HepG2 (cell line): ENCODE data around the gene CYB5B. TPM values are rescaled to one million over a fixed set of nuclear protein-coding genes. Genes with fewer than 3 reads are reported as not detected.

Experiments
- CCAR2 ChIP-seq: fragments of 200-400 bp; formaldehyde crosslinking; optimal IDR thresholded peaks from 2 replicates; pipeline ENCODE3; 2018; ENCODE audit warnings: low read depth, mild to moderate bottlenecking, low read length, moderate library complexity
- FOXA3 ChIP-seq: IDR thresholded peaks from 2 replicates; pipeline ENCODE4 v1.6.1; 2016; ENCODE audit warnings: missing genetic modification reagents, missing compliant biosample characterization
- FOXC1 ChIP-seq: sonication (generic); formaldehyde crosslinking; IDR thresholded peaks from 2 replicates; pipeline ENCODE4 v1.8.0; 2022; ENCODE audit warnings: mild to moderate bottlenecking, missing genetic modification reagents, borderline replicate concordance
- HNRNPLL ChIP-seq: fragments of 200-400 bp; formaldehyde crosslinking; IDR thresholded peaks from 2 replicates; pipeline ENCODE4 v1.6.1; 2017; ENCODE audit warnings: mild to moderate bottlenecking, low read depth, low read length; ENCODE audit not compliant: poor library complexity, severe bottlenecking
- PCBP2 ChIP-seq: fragments of 200-400 bp; formaldehyde crosslinking; optimal IDR thresholded peaks from 2 replicates; pipeline ENCODE3; 2018; ENCODE audit warnings: low read length, low read depth; ENCODE audit not compliant: poor library complexity, severe bottlenecking
- SIX4 ChIP-seq: sonication (generic); formaldehyde crosslinking; IDR thresholded peaks from 2 replicates; pipeline ENCODE4 v1.4.0; 2020; ENCODE audit warnings: missing genetic modification reagents
- SNRNP70 ChIP-seq: fragments of 200-400 bp; formaldehyde crosslinking; IDR thresholded peaks from 2 replicates; pipeline ENCODE4 v1.6.1; 2017; ENCODE audit warnings: mild to moderate bottlenecking, low read depth, low read length, moderate library complexity
- TARDBP ChIP-seq: sonication (generic); formaldehyde crosslinking; IDR thresholded peaks from 2 replicates; pipeline ENCODE4 v1.8.0; 2022; ENCODE audit warnings: mild to moderate bottlenecking, missing genetic modification reagents
- TEF ChIP-seq: sonication (generic); formaldehyde crosslinking; IDR thresholded peaks from 2 replicates; pipeline ENCODE4 v1.5.0; 2020; ENCODE audit warnings: missing genetic modification reagents
- TRIM22 ChIP-seq: fragments of 450-650 bp; IDR thresholded peaks from 2 replicates; pipeline ENCODE4 v1.6.1; 2017
- WIZ ChIP-seq: sonication (generic); formaldehyde crosslinking; IDR thresholded peaks from 2 replicates; pipeline ENCODE4 v1.5.1; 2020; ENCODE audit warnings: mild to moderate bottlenecking, missing genetic modification reagents
- ZNF10 ChIP-seq: sonication (generic); formaldehyde crosslinking; IDR thresholded peaks from 2 replicates; pipeline ENCODE4 v1.4.0; 2020; ENCODE audit warnings: mild to moderate bottlenecking, low read depth, missing genetic modification reagents, borderline replicate concordance
- ZNF180 ChIP-seq: sonication (generic); formaldehyde crosslinking; IDR thresholded peaks from 2 replicates; pipeline ENCODE4 v1.4.0; 2020; ENCODE audit warnings: low read depth, missing genetic modification reagents, borderline replicate concordance
- ZNF205 ChIP-seq: IDR thresholded peaks from 2 replicates; pipeline ENCODE4 v1.6.1; 2018; ENCODE audit warnings: missing biosample characterization, missing genetic modification reagents
- ZNF326 ChIP-seq: sonication (generic); formaldehyde crosslinking; IDR thresholded peaks from 2 replicates; pipeline ENCODE4 v1.4.0; 2020; ENCODE audit warnings: missing genetic modification reagents, borderline replicate concordance
- ZNF329 ChIP-seq: sonication (generic); formaldehyde crosslinking; IDR thresholded peaks from 2 replicates; pipeline ENCODE4 v1.9.0; 2021; ENCODE audit warnings: low read depth, mild to moderate bottlenecking, missing genetic modification reagents
- ZNF414 ChIP-seq: sonication (generic); formaldehyde crosslinking; IDR thresholded peaks from 2 replicates; pipeline ENCODE4 v1.5.0; 2020; ENCODE audit warnings: missing genetic modification reagents
- ZNF441 ChIP-seq: sonication (generic); formaldehyde crosslinking; IDR thresholded peaks from 2 replicates; pipeline ENCODE4 v1.7.0; 2021; ENCODE audit warnings: missing genetic modification reagents, borderline replicate concordance
- ZNF460 ChIP-seq: sonication (generic); formaldehyde crosslinking; IDR thresholded peaks from 2 replicates; pipeline ENCODE4 v1.5.1; 2020; ENCODE audit warnings: missing genetic modification reagents, mild to moderate bottlenecking, borderline replicate concordance
- ZNF572 ChIP-seq: sonication (generic); formaldehyde crosslinking; IDR thresholded peaks from 2 replicates; pipeline ENCODE4 v1.5.1; 2020; ENCODE audit warnings: mild to moderate bottlenecking, missing genetic modification reagents
- ZNF609 ChIP-seq: sonication (generic); formaldehyde crosslinking; IDR thresholded peaks from 2 replicates; pipeline ENCODE4 v1.4.0; 2020; ENCODE audit warnings: mild to moderate bottlenecking, missing genetic modification reagents, borderline replicate concordance
- ZNF773 ChIP-seq: sonication (generic); formaldehyde crosslinking; IDR thresholded peaks from 2 replicates; pipeline ENCODE4 v1.4.0; 2020; ENCODE audit warnings: missing genetic modification reagents, borderline replicate concordance
- ZNF777 ChIP-seq: sonication (generic); formaldehyde crosslinking; IDR thresholded peaks from 2 replicates; pipeline ENCODE4 v1.4.0; 2020; ENCODE audit warnings: missing genetic modification reagents
- polyA plus RNA-seq, 8 experiments: library from polyadenylated mRNA; depleted of rRNA in 3 of 8; stranded (reverse) in 7 of 8; unstranded in 1 of 8; fragments of >200 nt; fragmentation: Illumina TruSeq in 4 of 8; extraction: Trizol in 4 of 8; gene quantifications; 2 replicates each; pipeline versions ENCODE4 v1.2.1 to v1.2.3, GENCODE V29; 2011 to 2016; ENCODE audit warnings: low read depth in 4 of 8, missing spikeins in 1 of 8, mixed read lengths in 1 of 8; ENCODE audit not compliant: insufficient read depth in 1 of 8
- total RNA-seq, 5 experiments: library from RNA; depleted of rRNA; stranded (reverse); fragments of >200 nt; fragmentation: Illumina TruSeq; extraction: Trizol; gene quantifications; 2 replicates each; pipeline ENCODE4 v1.2.3, GENCODE V29; 2016; ENCODE audit warnings: low read depth in 1 of 5

Gene CYB5B
- total and polyA plus RNA-seq, 2 of the 13 experiments (the other 11 are each of a cell fraction or from before 2014, with no cell fraction given), result 234 to 432 TPM

- TF ChIP-seq HNRNPLL, result no peak
- no peak for TF ChIP-seq WIZ (CRISPR knock-in tag)
- no peak for TF ChIP-seq PCBP2
- no peak for TF ChIP-seq TEF (CRISPR knock-in tag)
- TF ChIP-seq ZNF180 (CRISPR knock-in tag), result no peak
- TF ChIP-seq TARDBP (CRISPR knock-in tag), result peak; percentile 77; the same call in 1 of the 2 replicates
- TF ChIP-seq ZNF326 (CRISPR knock-in tag), result no peak
- TF ChIP-seq FOXC1 (CRISPR knock-in tag), result peak; percentile 46; the same call in 1 of the 2 replicates
- TF ChIP-seq TRIM22, result no peak
- peak; percentile 65; the same call in 1 of the 2 replicates for TF ChIP-seq ZNF609
- TF ChIP-seq ZNF441 (CRISPR knock-in tag), result no peak
- TF ChIP-seq ZNF329 (CRISPR knock-in tag), result no peak
- no peak for TF ChIP-seq ZNF572 (CRISPR knock-in tag)
- TF ChIP-seq ZNF460 (CRISPR knock-in tag), result 0 out of 2 replicates have a peak, but pooled peaks have one; percentile 43
- TF ChIP-seq SIX4 (CRISPR knock-in tag), result no peak
- TF ChIP-seq ZNF773, result no peak
- peak; percentile 19; the same call in 1 of the 2 replicates for TF ChIP-seq ZNF205 (CRISPR knock-in tag)
- no peak for TF ChIP-seq ZNF10 (CRISPR knock-in tag)
- TF ChIP-seq FOXA3 (CRISPR knock-in tag), result peak; percentile 56; the same call in 1 of the 2 replicates
- 0 out of 2 replicates have a peak, but pooled peaks have one; percentile 21 for TF ChIP-seq ZNF414 (CRISPR knock-in tag)
- no peak for TF ChIP-seq CCAR2
- TF ChIP-seq SNRNP70, result no peak
- no peak for TF ChIP-seq ZNF777
Measured at GRCh38 chr16:69413045-69413664, 11.3 kb upstream of the CYB5B start (continued).
